Activated CD4-positive, CD25-positive, alpha-beta regulatory T cell treated with anti-CD3 and anti-CD28 coated beads, Interleukin-2, amount 50 U/mL, for 16 hours (primary cell): ENCODE results near the gene KMT2B.

Source experiments
- DNase-seq: peaks from one replicate; pipeline ENCODE4 v3.0.0-alpha.2; 2020; ENCODE audit warnings: low read depth, low spot score

The KMT2B gene

GRCh38 chr19:35727053-35727955, 9.5 kb downstream of the KMT2B start:
- DNase-seq, result no peak

- no peak for DNase-seq
Measured at GRCh38 chr19:35727956-35728706, 10.3 kb downstream of the KMT2B start.

- DNase-seq, result no peak
Measured at GRCh38 chr19:35729021-35729420, 11.2 kb downstream of the KMT2B start.

GRCh38 chr19:35729763-35730162, 12.0 kb downstream of the KMT2B start:
- no peak for DNase-seq

- no peak for DNase-seq
Measured at GRCh38 chr19:35730326-35730725, 12.5 kb downstream of the KMT2B start.

DNA sequence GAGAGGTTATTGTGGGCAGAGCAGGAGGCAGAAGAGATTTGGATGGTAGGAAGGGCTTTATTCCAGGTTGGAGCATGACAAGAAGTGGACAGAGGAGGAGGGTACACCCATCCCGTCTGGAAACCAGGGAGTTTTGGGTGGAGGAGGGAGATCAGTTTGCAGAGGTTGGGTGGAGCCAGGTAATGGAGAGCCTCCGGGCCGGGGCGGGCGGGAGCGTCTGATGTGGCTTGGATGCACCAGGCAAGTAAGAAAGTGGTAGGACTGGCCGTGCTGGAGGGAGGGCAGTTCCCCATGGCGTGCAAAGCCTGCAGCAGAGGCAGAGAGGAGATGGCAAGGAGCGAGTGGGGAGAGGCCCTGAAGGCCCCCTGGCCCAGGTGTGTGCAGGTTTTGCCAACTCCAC, 13.6 kb downstream of the KMT2B start:
- no peak for DNase-seq

DNA sequence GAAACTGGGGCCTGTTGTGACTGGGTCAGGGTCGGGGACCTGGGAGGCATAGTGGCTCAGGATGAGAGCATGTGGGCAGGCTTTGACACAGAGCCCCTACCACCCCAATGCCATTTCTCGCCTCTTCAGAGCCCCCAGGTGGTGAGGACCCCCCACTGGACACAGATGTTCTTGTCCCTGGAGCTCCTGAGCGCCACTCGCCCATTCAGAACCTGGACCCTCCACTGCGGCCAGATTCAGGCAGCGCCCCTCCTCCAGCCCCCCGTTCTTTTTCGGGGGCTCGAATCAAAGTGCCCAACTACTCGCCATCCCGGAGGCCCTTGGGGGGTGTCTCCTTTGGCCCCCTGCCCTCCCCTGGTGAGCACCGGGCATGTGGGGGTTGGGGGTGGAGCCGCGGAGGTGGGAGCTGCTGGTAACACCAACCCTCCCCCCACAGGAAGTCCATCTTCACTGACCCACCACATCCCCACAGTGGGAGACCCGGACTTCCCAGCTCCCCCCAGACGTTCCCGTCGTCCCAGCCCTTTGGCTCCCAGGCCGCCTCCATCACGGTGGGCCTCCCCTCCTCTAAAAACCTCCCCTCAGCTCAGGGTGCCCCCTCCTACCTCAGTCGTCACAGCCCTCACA, 14.1 kb downstream of the KMT2B start:
- DNase-seq, result no peak

GRCh38 chr19:35732540-35733179, 14.9 kb downstream of the KMT2B start:
- no peak for DNase-seq

- no peak for DNase-seq
Measured at GRCh38 chr19:35733180-35734125, 15.7 kb downstream of the KMT2B start.

DNA sequence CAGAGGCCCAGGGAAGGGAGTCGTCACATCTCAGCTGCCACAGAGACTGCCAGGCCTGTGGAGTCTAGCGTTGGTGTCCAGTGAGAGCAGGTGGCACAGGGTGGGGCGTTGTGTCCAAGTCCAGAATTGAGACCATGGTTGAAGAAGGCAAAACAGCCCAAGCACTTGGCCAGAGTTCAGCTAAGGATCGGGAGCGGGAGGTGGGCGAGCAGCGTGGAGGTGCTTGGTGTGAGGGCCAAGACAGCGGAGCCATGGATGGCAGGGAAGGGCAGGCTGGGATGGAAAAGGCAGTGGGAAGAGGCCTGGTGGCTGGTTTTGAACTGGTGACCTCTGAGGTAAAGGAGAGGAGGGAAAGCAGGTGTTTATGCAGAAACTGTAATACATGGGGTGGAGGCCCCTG, 16.5 kb downstream of the KMT2B start:
- DNase-seq, result no peak

DNA sequence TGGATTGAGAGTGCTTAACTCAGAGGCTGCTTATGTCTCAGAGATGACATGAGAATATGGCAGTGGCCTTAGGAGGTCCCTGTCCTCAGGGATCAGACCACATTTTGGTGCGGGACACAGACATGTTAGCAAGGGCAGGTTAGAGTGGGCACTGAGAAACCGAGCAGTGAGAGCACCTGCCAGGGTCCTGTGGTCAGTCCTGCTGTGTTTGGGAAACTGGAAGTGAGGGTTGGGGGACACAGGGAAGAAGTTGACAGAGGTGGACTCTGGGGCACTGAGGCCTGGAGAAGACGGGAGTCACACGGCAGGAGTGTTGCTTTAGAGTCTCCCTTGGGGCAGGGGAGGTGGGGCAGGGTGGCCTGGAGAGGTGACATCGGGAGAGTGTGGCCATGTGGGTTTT, 17.1 kb downstream of the KMT2B start:
- DNase-seq, result no peak

DNA sequence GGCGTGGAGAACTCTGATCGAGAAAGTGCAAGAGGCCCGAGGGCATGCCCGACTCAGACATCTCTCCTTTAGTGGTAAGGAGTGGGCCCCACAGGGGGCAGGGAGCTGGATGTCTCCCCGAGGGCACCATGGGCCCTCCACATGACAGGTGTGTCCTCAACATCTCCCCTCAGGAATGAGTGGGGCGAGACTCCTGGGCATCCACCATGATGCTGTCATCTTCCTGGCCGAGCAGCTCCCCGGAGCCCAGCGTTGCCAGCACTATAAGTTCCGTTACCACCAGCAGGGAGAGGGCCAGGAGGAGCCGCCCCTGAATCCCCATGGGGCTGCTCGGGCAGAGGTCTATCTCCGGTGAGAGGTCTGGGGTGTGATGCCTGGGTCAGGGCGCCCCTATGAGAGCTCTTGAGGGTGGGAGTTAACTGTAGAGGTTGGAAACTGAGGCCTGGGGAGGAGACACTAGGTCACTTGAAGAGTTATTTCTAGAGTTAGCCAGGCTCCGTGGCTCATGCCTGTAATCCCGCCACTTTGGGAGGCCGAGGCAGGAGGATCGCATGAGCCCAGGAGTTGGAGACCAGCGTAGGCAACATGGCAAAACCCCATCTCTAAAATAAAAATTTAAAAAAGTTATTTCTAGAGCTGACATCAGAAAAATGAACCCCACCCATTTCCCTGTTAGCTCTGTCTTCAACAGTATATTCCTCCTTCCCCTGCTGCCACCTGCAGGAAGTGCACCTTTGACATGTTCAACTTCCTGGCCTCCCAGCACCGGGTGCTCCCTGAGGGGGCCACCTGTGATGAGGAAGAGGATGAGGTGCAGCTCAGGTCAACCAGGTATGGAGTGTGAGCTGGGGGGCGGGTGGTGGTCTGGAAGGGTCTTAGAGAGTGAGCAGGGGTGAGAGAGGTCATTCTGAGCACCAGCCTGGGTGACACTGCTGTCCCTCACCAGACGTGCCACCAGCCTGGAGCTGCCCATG, 19.4 kb downstream of the KMT2B start:
- no peak for DNase-seq

GRCh38 chr19:35738021-35738886, 20.5 kb downstream of the KMT2B start:
- no peak for DNase-seq

- DNase-seq, result no peak
Measured at GRCh38 chr19:35738887-35739229, 21.1 kb downstream of the KMT2B start.

DNA sequence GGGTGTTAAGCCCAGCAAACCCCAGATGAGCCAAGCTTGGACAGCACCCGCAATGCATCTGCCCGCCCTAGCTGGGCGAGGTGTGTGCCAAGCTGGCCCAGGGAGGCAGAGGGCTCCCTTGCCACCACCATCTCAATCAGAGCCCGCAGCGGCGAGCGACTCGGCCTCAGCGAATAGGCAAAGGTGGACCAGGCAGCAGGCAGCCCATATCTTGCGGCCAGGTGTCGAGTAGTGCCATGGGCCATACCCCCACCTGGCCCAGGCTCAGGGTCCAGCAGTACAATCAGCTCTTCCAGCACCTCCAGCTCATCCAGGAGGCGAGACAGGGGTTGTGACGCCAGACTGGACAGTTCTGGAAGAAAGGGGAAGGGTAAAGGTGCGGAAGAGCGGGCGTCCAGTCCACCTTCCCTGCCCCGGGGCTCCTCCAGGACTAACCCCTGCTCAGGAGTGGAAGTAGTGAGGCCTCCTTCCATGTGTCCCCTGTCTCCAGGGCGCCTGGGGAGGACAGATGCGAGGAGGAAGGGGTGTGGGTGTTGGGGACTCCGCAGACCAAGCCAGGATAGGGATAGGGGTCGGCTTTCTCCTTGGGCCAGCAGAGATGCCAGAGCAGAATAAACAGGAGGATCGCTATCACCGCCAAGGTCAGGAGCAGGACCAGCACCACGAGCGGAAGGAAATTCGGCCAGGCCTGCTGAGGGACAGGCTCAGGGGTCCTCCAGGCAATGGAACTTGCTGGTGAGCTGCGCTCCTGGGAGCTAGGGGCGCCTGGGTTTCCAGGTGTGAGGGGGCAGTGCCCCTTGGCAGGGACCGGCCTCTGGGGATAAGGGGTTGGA, 21.7 kb downstream of the KMT2B start:
- DNase-seq, result no peak

DNA sequence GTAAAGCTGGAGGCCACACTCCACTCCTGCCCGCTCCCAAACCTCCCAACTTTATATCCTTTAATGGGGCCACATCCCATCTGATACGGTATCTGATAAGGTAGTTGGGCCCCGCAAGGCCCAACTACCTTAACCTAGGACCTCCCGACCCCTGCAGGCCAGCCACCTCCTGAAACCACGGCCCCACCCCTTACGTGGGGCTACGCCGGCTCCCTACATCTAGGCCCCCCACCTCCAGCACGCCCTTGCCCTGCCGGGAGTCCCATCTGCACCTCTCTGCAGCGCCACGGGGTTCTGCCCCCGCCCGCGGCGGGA, 22.3 kb downstream of the KMT2B start:
- DNase-seq, result no peak

- peak; percentile 91 for DNase-seq
Measured at GRCh38 chr19:35740423-35741202, 22.8 kb downstream of the KMT2B start.
